BJ (cell line): ENCODE measurements around the gene PNKD. TPM values are rescaled to one million over a fixed set of nuclear protein-coding genes. Genes with fewer than 3 reads are reported as not detected.

Experiments used
- CTCF ChIA-PET: fragments of 350-600 bp; formaldehyde crosslinking; extraction: SDS; loops from one replicate; lab custom pipeline; 2021; ENCODE audit warnings: antibody characterized with exemption, inconsistent platforms; lab: Yijun Ruan, JAX
- POLR2A ChIA-PET: fragments of 300-600 bp; sonication (Branson Sonifier 250); formaldehyde crosslinking; extraction: SDS; loops from one replicate; lab custom pipeline; 2021; ENCODE audit warnings: antibody characterized with exemption; lab: Charles Lee
- DNase-seq: peaks from one replicate; pipeline ENCODE4 v3.0.0-alpha.2; 2011; ENCODE audit warnings: low read depth
- H3K27me3 ChIP-seq: 2 replicates; pipeline ENCODE4 v1.6.0; 2011; ENCODE audit warnings: low read length; ENCODE audit not compliant: control insufficient read depth, insufficient read depth
- H3K36me3 ChIP-seq: 2 replicates; pipeline ENCODE4 v1.5.1; 2011; ENCODE audit warnings: low read length; ENCODE audit not compliant: control insufficient read depth, insufficient read depth
- H3K4me3 ChIP-seq: 2 replicates; pipeline ENCODE4 v1.5.1; 2011; ENCODE audit warnings: low read depth, mild to moderate bottlenecking, control low read depth, low read length
- polyA plus RNA-seq: library from polyadenylated mRNA; depleted of rRNA; stranded (reverse); fragments of >200 nt; gene quantifications from 2 replicates; pipeline ENCODE4 v1.2.3, GENCODE V29; 2011
- TF ChIP-seq, protein P1 (sequence below): IDR thresholded peaks from 2 replicates; pipeline ENCODE4 v1.5.1; 2011; ENCODE audit warnings: low read depth, mild to moderate bottlenecking, control low read depth, inconsistent platforms, low read length, moderate library complexity; ENCODE audit not compliant: insufficient read depth

Gene PNKD
- polyA plus RNA-seq, 1 experiment = 54.5 TPM

DNA sequence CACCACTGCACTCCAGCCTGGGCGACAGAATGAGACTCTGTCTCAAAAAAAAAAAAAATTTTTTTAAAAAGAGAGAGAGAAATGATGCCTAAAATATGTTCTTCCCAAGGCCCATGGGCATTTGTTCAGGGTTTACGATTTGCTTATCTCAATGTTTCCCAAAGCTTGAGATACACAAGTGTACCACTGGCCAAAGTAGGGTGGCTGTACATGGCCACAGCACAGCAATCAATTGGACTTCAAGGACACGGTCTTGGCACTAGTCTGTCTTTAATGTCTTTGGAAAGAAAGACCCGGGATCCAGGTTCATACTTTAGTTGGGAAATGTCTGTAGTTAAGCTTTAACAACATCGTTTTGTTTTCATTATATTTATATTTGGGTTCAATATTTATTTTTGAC lies 76.9 kb downstream of the PNKD start:
- no peak overlapping the region for H3K4me3 ChIP-seq
- ChIA-PET CTCF (interaction anchor here (1.3 kb wide), 1 partner anchor 9 kb away, joined by 5 read pairs; no protein-coding TSS in a partner anchor), POLR2A (no interaction called here)
- TF ChIP-seq, protein P1, sequence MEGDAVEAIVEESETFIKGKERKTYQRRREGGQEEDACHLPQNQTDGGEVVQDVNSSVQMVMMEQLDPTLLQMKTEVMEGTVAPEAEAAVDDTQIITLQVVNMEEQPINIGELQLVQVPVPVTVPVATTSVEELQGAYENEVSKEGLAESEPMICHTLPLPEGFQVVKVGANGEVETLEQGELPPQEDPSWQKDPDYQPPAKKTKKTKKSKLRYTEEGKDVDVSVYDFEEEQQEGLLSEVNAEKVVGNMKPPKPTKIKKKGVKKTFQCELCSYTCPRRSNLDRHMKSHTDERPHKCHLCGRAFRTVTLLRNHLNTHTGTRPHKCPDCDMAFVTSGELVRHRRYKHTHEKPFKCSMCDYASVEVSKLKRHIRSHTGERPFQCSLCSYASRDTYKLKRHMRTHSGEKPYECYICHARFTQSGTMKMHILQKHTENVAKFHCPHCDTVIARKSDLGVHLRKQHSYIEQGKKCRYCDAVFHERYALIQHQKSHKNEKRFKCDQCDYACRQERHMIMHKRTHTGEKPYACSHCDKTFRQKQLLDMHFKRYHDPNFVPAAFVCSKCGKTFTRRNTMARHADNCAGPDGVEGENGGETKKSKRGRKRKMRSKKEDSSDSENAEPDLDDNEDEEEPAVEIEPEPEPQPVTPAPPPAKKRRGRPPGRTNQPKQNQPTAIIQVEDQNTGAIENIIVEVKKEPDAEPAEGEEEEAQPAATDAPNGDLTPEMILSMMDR = no peak
- H3K27me3 ChIP-seq = no peaks in the 10 kb centered on the region
- no peak for DNase-seq
- no peaks in the 10 kb centered on the region for H3K36me3 ChIP-seq

DNA sequence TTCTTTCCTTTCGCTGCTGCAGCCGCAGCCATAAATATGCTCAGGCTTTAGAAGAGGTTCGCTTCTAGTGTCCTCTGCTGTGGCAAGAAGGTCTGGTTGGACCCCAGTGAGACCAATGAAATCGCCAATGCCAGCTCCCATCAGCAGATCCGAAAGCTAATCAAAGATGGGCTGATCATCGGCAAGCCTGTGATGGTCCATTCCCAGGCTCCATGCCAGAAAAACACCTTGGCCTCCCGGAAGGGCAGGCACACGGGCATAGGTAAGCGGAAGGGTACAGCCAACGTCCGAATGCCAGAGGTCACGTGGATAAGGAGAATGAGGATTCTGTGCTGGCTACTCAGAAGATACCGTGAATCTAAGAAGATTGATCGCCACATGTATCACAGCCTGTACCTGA lies 83.7 kb downstream of the PNKD start:
- Histone ChIP-seq H3K36me3 (no peaks in the 10 kb centered on the region), H3K4me3 (no peak overlapping the region), H3K27me3 (0 out of 2 replicates have a peak, but pooled peaks cover 2% of the 10 kb centered on the region)
- DNase-seq = no peak
- ChIA-PET POLR2A (no interaction called here), CTCF (interaction anchor here (1.4 to 15.7 kb wide), 4 partner anchors 10 to 80 kb away, joined by 3 to 244 read pairs (median 26); partner anchors contain the start of gene TMBIM1)
- TF ChIP-seq, protein P1 = no peak

DNA sequence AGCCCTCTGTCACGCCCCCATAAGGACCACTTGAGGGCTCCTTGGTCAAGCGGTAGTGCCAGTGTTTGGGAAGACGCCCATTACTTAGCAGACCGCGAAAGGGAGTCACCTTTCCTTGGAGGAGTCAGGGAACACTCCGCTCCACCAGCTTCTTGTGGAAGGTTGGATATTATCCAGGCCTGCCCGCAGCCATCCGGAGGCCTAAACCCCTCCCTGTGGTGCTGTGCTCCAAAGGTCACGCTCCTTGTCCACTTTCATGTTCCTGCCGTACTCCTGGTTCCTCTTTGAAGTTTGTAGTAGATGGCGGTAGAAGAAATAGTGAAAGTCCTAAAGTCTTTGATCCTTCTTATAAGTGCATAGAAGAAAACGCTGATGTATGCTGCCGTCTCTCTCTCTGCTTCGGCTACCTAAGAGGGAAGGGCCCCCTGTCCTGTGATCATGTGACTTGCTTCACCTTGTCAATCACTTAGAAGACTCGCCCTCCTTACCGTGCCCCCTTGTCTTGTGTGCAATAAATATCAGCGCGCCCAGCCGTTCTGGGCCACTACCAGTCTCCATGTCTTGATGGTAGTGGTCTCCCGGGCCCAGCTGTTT lies 84.6 kb downstream of the PNKD start:
- H3K4me3 ChIP-seq = no peak overlapping the region
- 0 out of 2 replicates have a peak, but pooled peaks cover 2% of the 10 kb centered on the region for H3K27me3 ChIP-seq
- no peak for DNase-seq
- ChIA-PET CTCF (interaction anchor here (1.4 to 15.7 kb wide), 6 partner anchors 11 to 81 kb away, joined by 3 to 244 read pairs (median 14); partner anchors contain the start of gene TMBIM1), POLR2A (no interaction called here)
- TF ChIP-seq, protein P1 = no peak
- no peaks in the 10 kb centered on the region for H3K36me3 ChIP-seq

DNA sequence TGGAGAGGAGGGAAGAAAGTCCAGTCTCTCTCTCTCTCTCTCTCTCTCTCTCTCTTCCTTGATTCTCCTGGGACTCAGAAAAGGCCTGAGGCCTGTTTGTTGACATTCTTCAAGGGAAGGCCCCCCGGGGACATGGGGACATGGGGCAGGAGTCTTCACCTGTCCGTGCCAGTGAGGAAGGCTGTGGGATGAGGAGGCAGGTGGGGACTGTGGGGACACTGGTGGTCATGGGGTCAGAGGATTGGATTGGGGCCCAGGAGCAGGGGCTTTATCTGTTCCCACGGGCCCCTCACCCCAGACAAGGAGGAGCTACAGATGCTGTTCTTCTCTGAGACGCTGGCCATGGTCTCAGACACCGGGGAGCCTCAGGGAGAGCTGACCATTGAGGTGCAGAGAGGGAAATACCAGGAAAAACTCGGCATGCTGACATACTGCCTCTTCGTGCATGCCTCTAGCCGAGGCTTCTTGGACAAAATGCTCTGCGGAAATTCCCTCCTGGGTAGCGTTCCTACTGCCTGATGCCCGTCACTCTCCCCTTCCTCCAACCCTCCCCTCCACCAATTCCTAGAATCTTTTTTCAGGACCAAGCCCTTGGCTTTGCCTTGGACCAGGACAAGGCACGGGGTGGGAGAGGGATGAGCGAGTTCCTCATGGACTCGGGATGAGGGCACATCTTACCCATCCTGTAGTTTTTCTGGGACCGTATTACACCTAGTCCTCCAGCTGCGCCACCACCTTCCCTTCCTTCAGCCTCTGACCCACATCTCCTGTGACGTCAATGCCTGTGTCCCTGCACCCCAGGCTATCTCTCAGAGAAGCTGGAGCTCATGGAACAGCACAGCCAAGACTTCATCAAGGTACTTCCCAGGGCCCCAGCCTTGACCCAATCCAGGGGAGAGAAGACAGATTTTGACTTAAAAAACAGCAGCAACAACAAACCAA lies 87.2 kb downstream of the PNKD start:
- POLR2A ChIA-PET = interaction anchor here (0.6 kb wide), 1 partner anchor 669 kb away, joined by 3 read pairs; no protein-coding TSS in a partner anchor
- TF ChIP-seq, protein P1 = no peak
- no peak for DNase-seq
- Histone ChIP-seq H3K27me3 (0 out of 2 replicates have a peak, but pooled peaks cover 2% of the 10 kb centered on the region), H3K36me3 (no peaks in the 10 kb centered on the region), H3K4me3 (no peak overlapping the region)
- CTCF ChIA-PET = interaction anchor here (0.7 to 15.7 kb wide), 19 partner anchors 7 to 172 kb away, joined by 3 to 244 read pairs (median 7); partner anchors contain the start of gene TMBIM1
